GM23248 (cell line): ENCODE results near the gene SATB1.

Source experiments
- EZH2 ChIP-seq: fragments of 200-600 bp; sonication (generic); IDR thresholded peaks from 2 replicates; pipeline ENCODE4 v1.6.1; 2018; ENCODE audit warnings: antibody characterized with exemption, mild to moderate bottlenecking; ENCODE audit not compliant: insufficient read depth, poor library complexity, severe bottlenecking
- EZH2phosphoT487 ChIP-seq: fragments of 200-600 bp; sonication (generic); IDR thresholded peaks from 2 replicates; pipeline ENCODE4 v1.6.1; 2018; ENCODE audit warnings: antibody characterized with exemption, moderate library complexity, mild to moderate bottlenecking, low read depth; ENCODE audit not compliant: insufficient read depth

- no peak for TF ChIP-seq EZH2phosphoT487
- no peak for TF ChIP-seq EZH2
Observed at GRCh38 chr3:18401300-18401961, 23.7 kb downstream of the SATB1 start.
